Heart right ventricle (tissue), 16 donors: Measurements from ENCODE around the gene GGTLC1. TPM values are rescaled to one million over a fixed set of nuclear protein-coding genes. Genes with fewer than 3 reads are reported as not detected.

Source experiments
- ATAC-seq, 8 donors: fragments of 200-7000 bp; cut with Tn5 transposase; one replicate each; pipeline ENCODE4 v1.9.1; 2020; ENCODE audit warnings: mild to moderate bottlenecking in 8 of 8, moderate library complexity in 8 of 8, moderate number of reproducible peaks in 1 of 8
- DNase-seq, 2 donors: peaks; one replicate each; pipeline ENCODE4 v3.0.0-alpha.2; 2020
- H3K27ac ChIP-seq, 10 donors: fragments of 200-600 bp; sonication (generic) in 2 of 10; one replicate each; pipeline versions ENCODE4 v1.5.0 to v1.8.0; 2020 to 2022; ENCODE audit warnings: mild to moderate bottlenecking in 3 of 10
- H3K27me3 ChIP-seq, 7 donors: fragments of 200-600 bp; one replicate each; pipeline ENCODE4 v1.8.0; 2021 to 2022; ENCODE audit warnings: mild to moderate bottlenecking in 2 of 7
- H3K36me3 ChIP-seq, 9 donors: fragments of 200-600 bp; sonication (generic) in 1 of 9; one replicate each; pipeline versions ENCODE4 v1.5.0 to v1.8.0; 2020 to 2022; ENCODE audit warnings: mild to moderate bottlenecking in 2 of 9
- H3K4me1 ChIP-seq, 9 donors: fragments of 200-600 bp; sonication (generic) in 1 of 9; one replicate each; pipeline versions ENCODE4 v1.5.0 to v1.8.0; 2020 to 2022; ENCODE audit warnings: mild to moderate bottlenecking in 4 of 9
- H3K4me3 ChIP-seq, 10 donors: fragments of 200-600 bp; sonication (generic) in 2 of 10; one replicate each; pipeline versions ENCODE4 v1.5.0 to v1.8.0; 2020 to 2022; ENCODE audit warnings: mild to moderate bottlenecking in 7 of 10, moderate library complexity in 2 of 10
- H3K9me3 ChIP-seq, 11 donors: fragments of 200-600 bp in 10 of 11; sonication (generic) in 2 of 11; one replicate each; pipeline versions ENCODE4 v1.5.0 to v1.8.0; 2013 to 2022; ENCODE audit warnings: mild to moderate bottlenecking in 2 of 11, control low read depth in 1 of 11, moderate library complexity in 1 of 11
- WGBS, 2 donors: extraction: QIAGEN DNeasy Blood & Tissue Kit; methylation state at CpG; one replicate each; pipeline ENCODE4 v1.1.7; 2013; ENCODE audit warnings: inconsistent platforms in 1 of 2; 5-methylcytosine and 5-hydroxymethylcytosine counted together
- intact Hi-C, 10 donors: fragments of 100-400 bp; cut with DNase I; formaldehyde crosslinking; loops; one replicate each; pipeline versions ENCODE4 v1.11.1 to v1.14.2; 2022
- polyA plus RNA-seq, 2 donors: library from polyadenylated mRNA; stranded (reverse); fragments of 200-250 nt; gene quantifications; one replicate each; pipeline ENCODE4 v1.2.3, GENCODE V29; 2013
- total RNA-seq, 10 donors: library from RNA; stranded (reverse); fragmentation: NEBNext Ultra II Directional in 3 of 10; extraction: Animal tissue kit (Norgen Biotek cat#: 25700) in 3 of 10; gene quantifications; one replicate each; pipeline versions ENCODE4 v1.2.1 to v1.2.4, GENCODE V29; 2021 to 2023
- TF ChIP-seq, protein P1 (sequence below), 9 donors: fragments of 200-600 bp; sonication (generic) in 2 of 9; IDR thresholded peaks; one replicate each; pipeline versions ENCODE4 v1.5.0 to v1.8.0; 2021 to 2022; ENCODE audit warnings: antibody characterized with exemption in 9 of 9, mild to moderate bottlenecking in 5 of 9, moderate library complexity in 1 of 9
- donor health status: Arrhythmogenic right ventricular cardiomyopathy.
- donor health status: ischemic (EF 13 %, LVEDD 7.1; RV severe dilation, severe dysfunction).
- donor health status: healthy with polysubstance abuse.
- donor health status: DM: no; HTN: yes; CAD: no.
- donor health status: DM: no; HTN: no; CAD: no.
- donor health status: ischemic (EF 25% LVEDD 6.9; RV normal size, moderate dysfunction).
- donor health status: ischemic (EF 25% LVEDD 5.7; RV mildly dilated, moderate dysfunction).
- donor health status: healthy.
- donor health status: DM: yes; HTN: yes; CAD: no.
- donor health status: Ischemic cardiomyopathy.
- donor health status: ischemic (EF 35%, LVEDD 5.7; RV mildly dilated, moderate dysfunction).
- donor health status: nonischemic (EF 11% LVEDD 7.7; RV severe dilation, severe dysfunction).
- donor health status: DM: yes; HTN: yes; CAD: no.
- donor health status: PGD.
- donor health status: ischemic (EF 29% LVEDD 5.4; RV normal size, mild dysfunction).
- donor health status: nonischemic (EF 23%, LVEDD 6.1; RV moderate dilation, normal function).

Gene GGTLC1
- total and polyA plus RNA-seq, 12 donors, result not detected

GRCh38 chr20:23966927-23967615 is 21.5 kb downstream of the GGTLC1 start:
- peaks cover 0 to 19% (median 6%) of the 10 kb centered on the region in 9 donors for H3K4me1 ChIP-seq
- ATAC-seq (peak; percentile 52 to 94 (median 70)), DNase-seq (peak in 1 of 2 donors; percentile 33)
- TF ChIP-seq, protein P1, sequence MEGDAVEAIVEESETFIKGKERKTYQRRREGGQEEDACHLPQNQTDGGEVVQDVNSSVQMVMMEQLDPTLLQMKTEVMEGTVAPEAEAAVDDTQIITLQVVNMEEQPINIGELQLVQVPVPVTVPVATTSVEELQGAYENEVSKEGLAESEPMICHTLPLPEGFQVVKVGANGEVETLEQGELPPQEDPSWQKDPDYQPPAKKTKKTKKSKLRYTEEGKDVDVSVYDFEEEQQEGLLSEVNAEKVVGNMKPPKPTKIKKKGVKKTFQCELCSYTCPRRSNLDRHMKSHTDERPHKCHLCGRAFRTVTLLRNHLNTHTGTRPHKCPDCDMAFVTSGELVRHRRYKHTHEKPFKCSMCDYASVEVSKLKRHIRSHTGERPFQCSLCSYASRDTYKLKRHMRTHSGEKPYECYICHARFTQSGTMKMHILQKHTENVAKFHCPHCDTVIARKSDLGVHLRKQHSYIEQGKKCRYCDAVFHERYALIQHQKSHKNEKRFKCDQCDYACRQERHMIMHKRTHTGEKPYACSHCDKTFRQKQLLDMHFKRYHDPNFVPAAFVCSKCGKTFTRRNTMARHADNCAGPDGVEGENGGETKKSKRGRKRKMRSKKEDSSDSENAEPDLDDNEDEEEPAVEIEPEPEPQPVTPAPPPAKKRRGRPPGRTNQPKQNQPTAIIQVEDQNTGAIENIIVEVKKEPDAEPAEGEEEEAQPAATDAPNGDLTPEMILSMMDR (IDR thresholded peaks at IDR 0.05), result no peak
- intact Hi-C loops, result no loop called here
- no peaks in the 10 kb centered on the region for H3K27me3 ChIP-seq
- peak overlapping the region in 5 of 10 donors; percentile 32 to 67 (median 38) for H3K27ac ChIP-seq
- 33 to 50% methylated on average over 8 of the region's 8 CpGs for WGBS, 2 donors
- peaks cover 0 to 17% (median 0%) of the 10 kb centered on the region in 11 donors for H3K9me3 ChIP-seq
- no peak overlapping the region for H3K4me3 ChIP-seq
- no peaks in the 10 kb centered on the region for H3K36me3 ChIP-seq

- TF ChIP-seq, protein P1 (IDR thresholded peaks at IDR 0.05), result no peak
- intact Hi-C loops, result no loop called here
- DNase-seq (no peak), ATAC-seq (peak in 2 of 8 donors; percentile 25 to 26)
- H3K4me3 ChIP-seq, result no peak overlapping the region
- no peaks in the 10 kb centered on the region for H3K36me3 ChIP-seq
- peak overlapping the region in 4 of 10 donors; percentile 36 to 67 (median 38) for H3K27ac ChIP-seq
- peaks cover 0 to 19% (median 6%) of the 10 kb centered on the region in 9 donors for H3K4me1 ChIP-seq
- 51 to 54% methylated on average over 6 of the region's 6 CpGs for WGBS, 2 donors
- H3K27me3 ChIP-seq, result no peaks in the 10 kb centered on the region
- peaks cover 0 to 17% (median 0%) of the 10 kb centered on the region in 11 donors for H3K9me3 ChIP-seq
Measured at GRCh38 chr20:23966298-23966697, 22.3 kb downstream of the GGTLC1 start.

GRCh38 chr20:23963941-23964340 is 24.6 kb downstream of the GGTLC1 start:
- H3K36me3 ChIP-seq, result no peaks in the 10 kb centered on the region
- intact Hi-C loops, result no loop called here
- H3K27ac ChIP-seq, result no peak overlapping the region
- no peak overlapping the region for H3K4me3 ChIP-seq
- no peak for ATAC-seq
- WGBS, 2 donors, result 41 to 61% methylated on average over 1 of the region's 1 CpG
- H3K4me1 ChIP-seq, result peaks cover 0 to 19% (median 6%) of the 10 kb centered on the region in 9 donors
- peaks cover 0 to 17% (median 0%) of the 10 kb centered on the region in 11 donors for H3K9me3 ChIP-seq
- TF ChIP-seq, protein P1 (IDR thresholded peaks at IDR 0.05), result no peak
- DNase-seq, result no peak
- no peaks in the 10 kb centered on the region for H3K27me3 ChIP-seq

DNA sequence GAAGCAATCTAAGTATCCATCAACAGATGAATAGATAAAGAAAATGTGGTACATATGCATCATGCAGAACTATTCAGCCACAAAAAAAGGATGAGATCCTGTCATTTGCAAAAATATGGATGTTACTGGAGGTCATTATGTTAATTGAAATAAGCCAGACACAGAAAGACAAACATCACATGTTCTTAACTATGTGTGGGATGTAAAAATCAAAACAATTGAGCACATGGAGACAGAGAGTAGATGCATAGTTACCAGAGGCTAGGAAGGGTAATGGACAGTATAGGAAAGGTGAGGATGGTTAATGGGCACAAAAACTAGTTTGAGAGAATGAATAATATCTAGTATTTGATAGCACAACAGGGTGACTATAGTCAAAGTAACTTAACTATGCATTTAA is 26.3 kb downstream of the GGTLC1 start:
- intact Hi-C loops, result no loop called here
- no peak overlapping the region for H3K4me3 ChIP-seq
- TF ChIP-seq, protein P1 (IDR thresholded peaks at IDR 0.05), result no peak
- peaks cover 0 to 11% (median 5%) of the 10 kb centered on the region in 9 donors for H3K4me1 ChIP-seq
- no peak overlapping the region for H3K27ac ChIP-seq
- ATAC-seq (no peak), DNase-seq (no peak)
- H3K27me3 ChIP-seq, result no peaks in the 10 kb centered on the region
- H3K9me3 ChIP-seq, result peaks cover 0 to 17% (median 0%) of the 10 kb centered on the region in 11 donors
- no peaks in the 10 kb centered on the region for H3K36me3 ChIP-seq
